GM21737 (cell line): ENCODE results near the gene IRAG1.
"Not testable (repeated sequence)": the region's sequence is repeated elsewhere in the genome, so short reads cannot be mapped to it uniquely, and the experiment has no call there.

Source experiments
- ATAC-seq: cut with Tn5 transposase; IDR thresholded peaks from one replicate; pipeline ENCODE4 v1.9.1; 2021; ENCODE audit warnings: mild to moderate bottlenecking, moderate library complexity; ENCODE audit not compliant: unreplicated experiment

IRAG1 gene

DNA sequence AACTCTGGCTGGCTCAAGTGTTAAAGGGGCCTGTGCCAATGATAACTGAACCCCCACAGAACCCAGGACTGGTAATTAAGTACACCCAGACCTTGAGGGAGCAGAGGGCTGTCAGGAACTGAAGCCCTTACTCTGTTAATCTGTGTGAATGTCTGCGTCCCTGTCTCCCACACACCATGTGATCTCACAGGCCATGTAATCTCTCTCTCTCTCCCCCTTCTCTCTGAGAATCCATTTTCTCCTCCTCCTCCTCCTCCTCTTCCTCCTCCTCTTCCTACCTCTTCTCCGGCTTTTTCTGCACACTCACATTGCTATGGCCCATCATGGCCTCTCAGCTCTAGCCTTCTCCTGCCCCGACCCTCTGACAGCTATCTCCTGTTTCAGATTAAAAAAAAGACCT, 14.6 kb upstream of the IRAG1 start:
- no peak for ATAC-seq

GRCh38 chr11:10701982-10702381, 8.4 kb upstream of the IRAG1 start:
- no peak for ATAC-seq

GRCh38 chr11:10699072-10699471, 5.5 kb upstream of the IRAG1 start:
- ATAC-seq: no peak

- ATAC-seq: no peak
These were observed 3.7 kb upstream of the IRAG1 start for GRCh38 chr11:10697323-10697620.

- no peak for ATAC-seq
These were observed 3.1 kb upstream of the IRAG1 start for GRCh38 chr11:10696468-10697322.

GRCh38 chr11:10695833-10696232, 2.3 kb upstream of the IRAG1 start:
- no peak for ATAC-seq

DNA sequence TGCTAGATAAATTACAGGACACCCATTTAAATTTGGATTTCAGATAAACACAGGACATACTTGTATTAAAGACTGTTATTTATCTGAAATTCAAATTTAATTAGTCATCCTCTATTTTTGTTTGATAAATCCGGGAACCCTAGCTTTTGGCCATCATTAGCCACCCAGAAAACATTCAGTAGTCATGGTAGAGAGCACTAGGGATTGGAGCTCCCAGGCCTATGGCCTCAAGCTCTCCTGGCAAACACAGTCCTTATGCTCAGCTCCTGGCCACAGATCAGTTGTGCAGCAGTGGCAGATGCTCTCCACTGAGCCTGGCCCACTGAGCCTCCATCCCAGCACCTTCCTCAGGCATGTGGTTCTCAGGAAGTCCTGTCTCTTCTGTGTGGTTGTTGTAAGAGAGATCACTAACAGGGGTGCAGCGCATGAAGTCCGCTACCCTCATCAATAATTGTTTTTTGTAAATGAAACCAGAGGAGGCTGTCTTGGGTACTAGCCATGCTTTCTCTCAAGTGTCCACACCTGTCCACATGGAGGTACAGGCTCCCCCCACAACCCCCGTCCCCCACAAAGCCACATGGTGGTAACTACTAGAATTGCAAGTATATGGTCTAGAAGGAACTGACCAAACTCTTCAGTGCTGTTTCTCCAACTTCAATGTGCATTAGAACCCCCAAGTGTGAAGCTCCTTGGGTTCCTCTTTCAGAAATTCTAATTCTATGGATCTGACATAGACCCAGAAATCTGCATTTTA, 1.1 kb upstream of the IRAG1 start:
- ATAC-seq: no peak

DNA sequence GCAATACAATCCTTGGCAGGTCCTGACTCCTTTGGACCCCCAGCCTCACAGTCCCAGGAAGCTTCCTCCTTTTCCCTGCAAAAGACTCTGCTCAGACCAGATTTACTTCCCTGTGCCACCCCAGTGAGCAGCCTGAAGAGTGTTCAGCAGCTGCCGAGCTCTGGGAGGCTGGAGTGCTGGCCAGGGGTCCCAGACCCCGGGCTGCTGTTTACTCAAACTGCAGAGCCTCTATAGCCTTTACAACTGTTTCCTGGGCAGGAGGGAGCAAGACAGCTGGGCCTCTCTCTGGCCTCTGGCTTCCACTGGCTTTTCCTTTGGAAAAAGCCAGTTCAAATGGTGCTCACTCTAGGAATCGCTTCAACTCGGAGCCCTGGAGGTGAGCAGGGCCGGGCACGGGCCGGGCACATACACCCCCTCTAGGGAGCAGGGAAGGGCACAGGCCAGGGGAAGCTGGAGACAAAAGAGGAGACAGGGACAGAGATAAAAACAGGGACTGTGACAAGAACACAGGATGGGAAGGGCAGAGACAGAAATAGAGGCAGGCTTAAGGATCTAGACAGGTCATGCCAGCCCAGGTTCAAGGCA, 932 bp downstream of the IRAG1 start:
- no peak for ATAC-seq

GRCh38 chr11:10688401-10688800, 5.2 kb downstream of the IRAG1 start:
- no peak for ATAC-seq

DNA sequence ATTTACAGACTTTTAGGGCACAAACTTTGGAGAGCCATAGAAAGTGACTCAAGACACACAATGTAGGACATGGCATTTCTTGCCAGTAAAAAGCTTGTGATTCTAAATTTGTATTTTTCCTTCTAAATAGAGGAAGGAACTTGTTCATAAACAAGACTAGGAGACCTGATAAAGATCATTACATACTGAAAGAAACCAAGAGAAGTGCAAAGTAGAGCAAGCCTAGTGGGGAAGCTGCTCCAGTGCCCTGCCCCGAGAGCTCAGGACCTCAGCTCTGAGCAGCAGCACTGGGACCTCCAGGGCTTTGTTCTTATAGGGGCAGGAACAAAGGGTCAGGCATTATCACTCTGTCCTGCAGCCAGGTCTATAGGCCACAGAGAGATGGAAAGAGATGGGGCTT, 7.2 kb downstream of the IRAG1 start:
- no peak for ATAC-seq

- no peak for ATAC-seq
These were observed 10.1 kb downstream of the IRAG1 start for GRCh38 chr11:10683429-10683828.

DNA sequence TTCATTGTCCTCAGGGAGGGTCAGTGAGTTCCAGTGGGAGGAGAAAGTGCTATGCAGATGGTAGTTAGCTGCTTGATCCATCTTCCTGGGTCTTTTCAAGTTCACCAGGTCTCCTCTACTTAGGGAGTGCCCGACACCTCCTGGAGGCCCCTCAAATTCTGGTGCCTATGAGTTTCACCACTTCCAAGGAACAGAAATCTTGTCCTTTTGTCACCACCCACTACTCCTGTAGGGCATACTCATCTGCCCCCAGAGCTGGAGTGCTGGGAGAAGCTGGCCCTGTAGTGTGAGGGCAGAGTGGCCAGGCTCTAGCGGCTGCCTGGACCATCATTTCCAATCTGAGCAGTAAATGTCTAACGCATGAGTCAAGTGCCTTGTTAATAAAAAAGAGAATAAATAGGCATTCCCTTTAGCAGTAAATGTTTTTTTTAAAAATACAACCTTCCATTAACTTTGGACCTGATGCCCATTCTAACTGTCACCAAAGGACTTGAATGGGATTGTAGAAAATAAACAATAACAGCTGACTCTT, 12.5 kb downstream of the IRAG1 start:
- no peak for ATAC-seq

DNA sequence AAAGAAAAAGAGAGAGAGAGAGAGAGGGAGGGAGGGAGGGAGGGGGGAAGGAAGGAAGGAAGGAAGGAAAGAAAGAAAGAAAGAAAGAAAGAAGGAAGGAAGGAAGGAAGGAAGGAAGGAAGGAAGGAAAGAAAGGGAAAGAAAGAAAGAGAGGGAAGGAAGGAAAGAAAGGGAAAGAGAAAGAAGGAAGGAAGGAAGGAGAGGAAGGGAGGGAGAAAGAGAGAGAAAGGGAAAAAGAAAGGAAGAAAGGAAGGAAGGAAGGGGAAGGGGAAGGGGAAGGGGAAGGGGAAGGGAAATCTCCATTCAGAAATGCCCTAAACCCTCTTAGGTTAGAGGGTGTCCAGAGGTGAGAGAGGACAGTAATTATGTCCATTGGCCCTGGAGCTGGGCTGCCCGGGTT, 13.3 kb downstream of the IRAG1 start:
- ATAC-seq: not testable (repeated sequence)

- ATAC-seq: no peak
These were observed 13.9 kb downstream of the IRAG1 start for GRCh38 chr11:10679644-10680043.

GRCh38 chr11:10678101-10678500, 15.5 kb downstream of the IRAG1 start:
- ATAC-seq: no peak

GRCh38 chr11:10676919-10677318, 16.6 kb downstream of the IRAG1 start:
- ATAC-seq: no peak

DNA sequence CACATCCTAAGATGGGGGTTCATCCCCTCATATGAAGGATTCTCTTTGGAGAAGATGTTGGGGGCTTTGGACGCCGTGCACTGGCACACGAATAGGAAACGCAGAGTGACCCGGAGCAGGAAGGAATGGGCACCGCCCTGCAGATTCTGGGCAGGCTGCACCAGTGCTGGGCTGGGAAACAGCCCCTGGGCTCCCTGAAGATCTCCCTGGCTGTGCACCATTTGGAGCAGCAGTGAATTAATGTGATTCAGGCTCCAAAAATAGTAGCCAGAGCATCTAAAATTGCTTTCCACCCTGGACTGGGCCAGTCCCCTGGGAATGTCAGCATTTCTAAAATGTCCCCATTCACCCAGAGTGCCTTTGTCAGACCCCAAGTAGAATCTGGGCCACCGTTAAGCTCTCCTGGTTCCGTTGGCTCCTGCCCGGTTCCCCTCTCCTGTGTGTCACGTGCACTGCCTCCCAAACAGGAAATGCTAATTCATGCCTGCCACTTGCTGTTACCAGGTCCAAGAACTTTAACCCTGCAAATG, 18.6 kb downstream of the IRAG1 start:
- ATAC-seq: no peak

- no peak for ATAC-seq
These were observed 19.1 kb downstream of the IRAG1 start for GRCh38 chr11:10674440-10674855.

GRCh38 chr11:10673501-10674062, 20.0 kb downstream of the IRAG1 start:
- no peak for ATAC-seq

- ATAC-seq: no peak
These were observed 23.5 kb downstream of the IRAG1 start for GRCh38 chr11:10670099-10670498.
